ENCODE measurements around the gene SLC22A2.

DNA sequence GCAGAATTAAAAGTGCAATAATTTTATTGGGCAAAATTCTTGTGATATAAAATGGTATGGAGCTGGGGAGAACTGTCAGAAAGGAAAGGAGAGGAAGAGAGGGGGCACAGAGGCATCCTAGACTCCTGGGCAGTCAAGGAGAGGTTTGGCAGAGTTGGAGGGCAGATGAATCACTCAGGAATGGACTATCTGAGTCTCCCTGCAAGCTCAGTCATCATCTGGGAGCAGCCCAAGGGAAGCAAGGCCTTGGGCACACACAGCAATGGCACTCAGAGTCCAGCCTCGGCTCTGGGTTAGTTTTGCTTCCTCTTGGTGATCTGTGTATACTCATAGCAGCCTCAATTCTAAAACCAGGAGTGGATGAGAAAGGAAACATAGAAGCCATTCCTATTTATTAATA is 69.8 kb downstream of the SLC22A2 start:
- TF ChIP-seq CTCF (tag by site-specific recombination; IDR thresholded peaks at IDR 0.05) (no peak), SP2 (tag by site-specific recombination; IDR thresholded peaks at IDR 0.05) (no peak), KLF16 (tag by site-specific recombination; IDR thresholded peaks at IDR 0.05) (no peak), ZNF138 (tag by site-specific recombination; IDR thresholded peaks at IDR 0.05; ENCODE audit: borderline replicate concordance) (no peak), ZNF175 (tag by site-specific recombination; IDR thresholded peaks at IDR 0.05) (no peak), ZNF510 (tag by site-specific recombination; IDR thresholded peaks at IDR 0.05; ENCODE audit: insufficient replicate concordance) (no peak), ZNF660 (tag by site-specific recombination; IDR thresholded peaks at IDR 0.05) (no peak), ZNF174 (tag by site-specific recombination; IDR thresholded peaks at IDR 0.05) (no peak), ZNF768 (tag by site-specific recombination; IDR thresholded peaks at IDR 0.05) (no peak), BCL6B (tag by site-specific recombination; IDR thresholded peaks at IDR 0.05) (no peak), YY1 (tag by site-specific recombination; IDR thresholded peaks at IDR 0.05) (no peak), ZNF558 (tag by site-specific recombination; IDR thresholded peaks at IDR 0.05) (no peak)
- TF ChIP-seq, protein P1, sequence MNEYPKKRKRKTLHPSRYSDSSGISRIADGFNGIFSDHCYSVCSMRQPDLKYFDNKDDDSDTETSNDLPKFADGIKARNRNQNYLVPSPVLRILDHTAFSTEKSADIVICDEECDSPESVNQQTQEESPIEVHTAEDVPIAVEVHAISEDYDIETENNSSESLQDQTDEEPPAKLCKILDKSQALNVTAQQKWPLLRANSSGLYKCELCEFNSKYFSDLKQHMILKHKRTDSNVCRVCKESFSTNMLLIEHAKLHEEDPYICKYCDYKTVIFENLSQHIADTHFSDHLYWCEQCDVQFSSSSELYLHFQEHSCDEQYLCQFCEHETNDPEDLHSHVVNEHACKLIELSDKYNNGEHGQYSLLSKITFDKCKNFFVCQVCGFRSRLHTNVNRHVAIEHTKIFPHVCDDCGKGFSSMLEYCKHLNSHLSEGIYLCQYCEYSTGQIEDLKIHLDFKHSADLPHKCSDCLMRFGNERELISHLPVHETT (tag by site-specific recombination; IDR thresholded peaks at IDR 0.05), result no peak
